AG09319 (cell line): ENCODE measurements around the gene ABHD16A.

Source experiments
- DNase-seq: peaks from one replicate; pipeline ENCODE4 v3.0.0-alpha.2; 2010; ENCODE audit warnings: low read depth; ENCODE audit errors: extremely low read depth
- CTCF ChIP-seq: IDR thresholded peaks from 2 replicates; pipeline ENCODE4 v1.5.1; 2011; ENCODE audit warnings: low read depth, mild to moderate bottlenecking, inconsistent platforms, low read length, moderate library complexity

ABHD16A gene

GRCh38 chr6:31691078-31691463, 12.1 kb downstream of the ABHD16A start:
- DNase-seq = no peak
- no peak for TF ChIP-seq CTCF

- TF ChIP-seq CTCF = no peak
- no peak for DNase-seq
Observed at GRCh38 chr6:31690231-31691077, 12.7 kb downstream of the ABHD16A start.

- no peak for DNase-seq
- TF ChIP-seq CTCF = peak; percentile 31
Observed at GRCh38 chr6:31689249-31690110, 13.6 kb downstream of the ABHD16A start.

- DNase-seq = no peak
- no peak for TF ChIP-seq CTCF
Observed at GRCh38 chr6:31687860-31688693, 15.0 kb downstream of the ABHD16A start.

- no peak for TF ChIP-seq CTCF
Observed at GRCh38 chr6:31687321-31687720, 15.8 kb downstream of the ABHD16A start.

GRCh38 chr6:31686483-31686882, 16.6 kb downstream of the ABHD16A start:
- TF ChIP-seq CTCF = no peak
- DNase-seq = no peak

More at GRCh38 chr6:31687321-31687720, 15.8 kb downstream of the ABHD16A start:
- DNase-seq = no peak
